Smooth muscle cell of the brain vasculature (primary cell): ENCODE results near the gene MAP3K8.

Experiments
- DNase-seq: peaks from one replicate; pipeline ENCODE4 v3.0.0-alpha.2; 2012; ENCODE audit warnings: low read depth, low spot score

The MAP3K8 gene

DNA sequence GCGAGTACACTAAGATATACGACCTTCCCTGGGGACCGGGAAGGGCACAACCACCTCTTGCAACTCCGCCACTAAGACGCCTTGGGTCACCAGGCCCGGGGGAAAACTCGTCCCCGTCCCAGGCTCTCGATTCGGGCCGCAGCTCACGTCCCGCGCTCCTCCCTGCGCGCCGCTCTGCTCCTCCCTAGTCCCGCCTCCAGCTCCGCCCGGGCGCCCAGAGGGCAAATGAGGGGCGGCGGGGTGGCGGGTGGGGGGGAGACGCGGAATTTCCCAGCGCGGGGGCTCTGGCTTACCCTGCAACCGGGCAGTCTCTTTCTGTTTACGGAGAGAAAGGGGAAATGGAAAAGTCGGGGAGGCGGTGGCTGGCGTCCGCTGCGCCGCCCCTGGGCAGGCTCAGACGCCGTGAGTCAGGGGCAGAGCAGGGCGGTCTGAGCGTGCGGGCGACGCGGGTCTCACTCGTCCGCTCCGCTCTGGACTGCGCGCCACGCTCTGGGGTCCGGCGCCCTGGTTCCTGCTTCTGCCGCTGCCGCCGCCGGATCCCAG is at the start of gene MAP3K8:
Gene MAP3K8 (plus strand): TSS at position 455 of the 543 bp plus-strand sequence. CDS start 4,755 bp downstream, outside the sequence.
- no peak for DNase-seq

DNA sequence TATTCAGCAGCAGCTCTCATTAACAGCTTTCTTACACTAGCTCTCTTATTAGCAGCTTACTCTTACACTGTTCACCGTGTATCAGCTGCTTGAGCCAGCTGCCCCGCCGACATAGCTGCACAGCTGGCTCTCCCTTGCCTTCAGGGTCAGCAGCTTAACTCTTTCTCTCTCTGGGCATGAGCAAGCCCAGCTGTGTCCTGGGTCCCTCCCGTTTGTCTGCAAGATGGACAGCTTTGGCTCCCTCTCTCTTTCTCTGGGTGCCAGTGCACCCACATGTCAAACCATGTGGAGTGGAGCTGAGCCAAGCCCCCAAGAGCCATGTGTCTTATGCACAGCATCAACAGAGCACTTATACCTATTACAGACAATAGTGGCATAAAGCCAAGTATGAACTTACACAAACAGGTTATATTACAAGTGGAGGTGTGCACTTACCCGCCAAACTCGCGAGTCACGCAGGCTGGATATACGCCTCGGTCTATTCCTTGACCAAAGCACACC is 49.2 kb upstream of the MAP3K8 start:
- DNase-seq: peak; percentile 24

DNA sequence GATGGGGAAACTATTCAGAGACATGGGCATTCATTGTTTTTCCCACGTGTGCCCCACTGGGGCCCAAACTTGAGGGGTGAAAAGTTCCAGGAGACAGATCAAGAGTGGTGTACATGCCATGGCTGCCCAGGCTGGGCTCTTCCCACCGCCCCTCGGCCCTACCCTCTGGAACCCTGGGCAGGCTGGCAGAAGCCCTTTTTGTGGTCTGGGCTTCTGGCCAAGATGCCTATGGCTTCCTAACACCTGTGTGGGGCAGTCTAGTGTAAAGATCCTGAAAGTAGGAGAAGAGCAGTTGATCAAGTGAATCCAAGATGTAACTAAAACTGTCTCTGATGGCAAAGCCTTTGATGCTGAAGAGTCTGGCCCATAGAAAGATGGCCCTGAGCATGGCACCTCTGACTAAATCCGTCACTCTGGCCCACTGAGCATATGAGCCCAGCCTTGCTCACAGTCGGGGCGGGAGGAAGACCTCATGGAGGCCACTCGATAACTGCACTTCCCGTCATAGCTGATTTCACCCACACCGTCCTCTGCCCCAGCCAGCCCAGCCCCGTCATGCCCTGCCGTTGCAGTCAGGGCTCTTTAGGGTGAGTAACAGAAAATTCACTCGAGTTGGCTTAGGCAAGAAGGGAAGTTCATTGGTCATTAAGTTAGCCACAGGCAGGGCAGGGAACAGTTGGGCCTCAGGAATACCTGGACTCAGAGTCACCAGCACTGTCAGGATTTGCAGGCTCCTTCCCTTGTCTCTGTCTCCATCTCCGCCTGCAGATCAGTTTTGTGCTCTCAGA is 47.0 kb upstream of the MAP3K8 start:
- no peak for DNase-seq

DNA sequence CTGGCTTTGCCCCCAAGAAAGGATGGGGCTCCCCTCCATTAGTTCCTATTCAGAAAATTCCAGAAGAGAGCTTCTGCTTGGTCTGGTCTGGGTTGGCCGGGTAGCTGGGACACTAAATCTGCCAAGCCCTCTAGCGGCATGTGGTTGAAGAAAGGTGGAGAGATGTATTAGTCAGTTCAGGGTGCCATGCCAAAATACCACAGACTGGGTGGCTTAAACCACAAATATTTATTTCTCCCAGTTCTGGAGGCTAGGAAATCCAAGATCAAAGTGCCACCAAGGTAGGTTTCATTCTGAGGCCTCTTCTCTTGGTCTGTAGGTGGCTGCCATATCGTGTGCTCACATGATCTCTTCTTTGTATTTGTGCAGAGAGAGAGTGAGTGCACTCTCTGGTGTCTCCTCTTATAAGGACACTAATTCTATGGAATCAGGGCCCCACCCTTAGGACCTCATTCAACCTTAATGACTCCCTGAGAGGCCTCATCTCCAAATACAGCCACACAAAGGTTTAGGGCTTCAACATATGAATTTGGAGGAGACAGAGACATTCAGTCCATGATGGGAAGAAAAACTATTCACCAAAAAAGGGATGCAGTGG is 46.2 kb upstream of the MAP3K8 start:
- no peak for DNase-seq

DNA sequence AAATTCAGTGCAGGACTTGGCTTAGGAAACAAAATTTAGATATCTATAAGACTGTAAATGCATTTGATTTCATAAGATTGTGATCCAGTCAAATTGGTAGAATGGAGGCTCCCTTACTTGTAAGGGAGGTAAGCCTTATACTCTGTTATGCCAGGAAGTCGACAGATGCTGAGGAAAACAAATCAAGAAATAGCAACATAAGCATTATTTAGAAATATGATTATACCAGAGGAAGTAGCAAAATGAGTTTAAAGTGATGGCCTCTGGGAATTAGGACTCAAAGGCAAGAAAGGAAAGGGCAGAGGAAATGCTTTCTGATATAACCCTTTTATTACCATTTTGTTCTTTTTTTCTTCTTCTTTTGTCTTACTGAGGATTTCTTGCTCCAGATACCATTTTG is 44.4 kb upstream of the MAP3K8 start:
- DNase-seq: no peak

DNA sequence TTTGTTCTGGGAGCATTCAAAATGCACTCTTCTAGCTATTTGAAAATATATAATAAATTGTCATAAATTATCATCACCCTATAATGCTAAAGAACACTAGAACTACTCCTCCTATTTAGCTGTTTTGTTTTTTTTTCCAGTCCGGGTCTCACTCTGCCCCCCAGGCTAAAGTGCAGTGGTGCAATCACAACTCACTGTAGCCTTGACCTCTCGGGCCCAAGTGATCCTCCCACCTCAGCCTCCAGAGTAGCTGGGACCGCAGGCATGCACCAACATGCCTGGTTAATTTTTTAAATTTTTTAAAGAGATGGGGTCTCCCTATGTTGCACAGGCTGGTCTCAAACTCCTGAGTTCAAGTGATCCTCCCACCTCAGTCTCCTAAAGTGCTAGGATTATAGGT is 43.8 kb upstream of the MAP3K8 start:
- DNase-seq: no peak

DNA sequence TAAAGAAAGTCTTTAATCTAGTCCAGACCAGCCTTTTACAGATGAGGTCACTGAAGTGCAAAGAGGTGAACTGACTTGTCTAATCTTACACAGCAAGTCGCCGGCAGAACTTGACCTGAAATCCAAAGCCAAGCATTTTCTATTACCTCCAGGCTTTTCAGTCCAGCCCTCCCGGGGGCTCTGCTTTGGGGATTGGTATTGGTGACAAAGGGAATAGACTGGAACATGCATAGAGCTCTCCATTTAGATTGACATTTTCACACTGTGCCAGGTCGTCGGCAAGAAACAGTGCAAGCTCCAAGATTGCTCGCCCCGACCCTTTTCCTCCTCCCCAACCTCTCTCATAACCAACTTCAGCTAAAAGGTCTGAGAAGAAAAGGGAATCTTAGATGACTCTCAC is 42.7 kb upstream of the MAP3K8 start:
- no peak for DNase-seq

DNA sequence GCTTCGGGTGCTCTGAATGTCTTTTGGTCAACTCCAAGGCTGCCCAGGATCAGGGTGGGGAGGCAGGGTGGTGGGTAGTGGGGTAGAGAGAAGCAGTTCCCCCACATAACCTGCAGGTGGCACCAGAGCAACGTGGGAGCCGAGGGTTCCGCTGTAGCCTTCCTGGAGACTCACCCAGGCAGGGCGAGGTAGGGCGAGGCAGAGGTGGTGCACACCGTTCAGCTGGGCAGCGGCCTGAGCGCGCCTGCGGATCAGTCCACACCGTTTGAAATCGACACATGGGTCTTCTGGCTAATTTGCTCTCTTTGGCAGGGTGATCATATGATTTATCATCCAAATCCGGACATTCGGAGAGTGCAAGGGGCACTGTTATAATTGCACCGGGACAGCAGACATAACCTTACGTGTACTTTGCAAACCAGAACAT is 41.4 kb upstream of the MAP3K8 start:
- DNase-seq: no peak

DNA sequence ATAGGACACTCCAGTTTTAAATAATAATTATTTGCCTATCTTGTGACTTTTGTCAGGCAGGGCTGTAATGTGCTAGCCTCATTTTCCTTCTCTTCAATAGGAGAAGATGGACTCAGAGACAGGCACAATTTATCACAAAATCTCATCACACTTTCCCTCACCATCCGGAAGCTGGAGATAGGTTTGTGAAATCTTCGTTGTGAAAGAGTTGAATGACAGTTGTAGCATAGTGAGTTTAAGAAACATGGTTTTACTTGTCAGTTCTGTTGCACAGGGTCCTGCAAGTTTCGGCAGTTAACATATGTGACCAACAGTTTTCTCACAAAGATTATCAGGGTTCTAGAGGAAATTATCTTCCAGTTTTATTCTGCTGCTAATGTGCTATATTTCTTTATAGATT is 37.7 kb upstream of the MAP3K8 start:
- DNase-seq: no peak

DNA sequence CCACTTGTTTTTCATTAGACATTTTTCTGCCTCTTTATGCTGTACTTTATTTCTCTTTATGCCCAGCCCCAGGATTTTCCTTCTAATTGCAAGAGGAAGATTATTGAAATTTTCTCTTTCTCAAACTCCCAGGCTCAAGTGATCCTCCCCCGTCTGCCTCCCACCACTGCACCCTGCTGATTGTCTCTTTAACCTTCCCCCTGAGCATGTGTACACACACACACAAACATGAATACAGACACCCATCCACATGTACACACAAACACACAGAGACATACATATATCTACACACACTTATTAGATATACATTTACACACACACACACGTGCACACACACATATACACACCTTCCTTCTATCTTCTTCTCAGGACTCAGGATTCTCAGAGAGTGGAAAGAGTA is 37.3 kb upstream of the MAP3K8 start:
- DNase-seq: no peak

DNA sequence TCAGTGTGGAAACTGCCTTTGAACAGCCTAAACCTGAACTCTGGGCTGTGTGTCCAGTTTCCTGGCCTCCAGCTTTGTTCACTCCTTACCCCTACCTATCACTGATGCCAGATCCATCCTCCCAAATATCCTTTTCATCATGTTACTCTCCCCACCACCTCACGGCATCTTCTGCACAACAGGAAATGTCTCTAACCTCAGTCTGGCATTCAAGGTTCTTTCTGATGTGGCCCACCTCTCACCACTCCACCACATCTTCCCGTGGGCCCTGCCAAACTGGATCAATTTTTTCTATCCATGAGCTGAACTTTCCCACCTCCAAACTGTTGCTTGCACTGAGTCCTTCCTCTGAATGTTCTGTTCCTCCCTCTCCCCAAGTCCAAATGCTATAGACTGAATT is 35.8 kb upstream of the MAP3K8 start:
- DNase-seq: no peak

DNA sequence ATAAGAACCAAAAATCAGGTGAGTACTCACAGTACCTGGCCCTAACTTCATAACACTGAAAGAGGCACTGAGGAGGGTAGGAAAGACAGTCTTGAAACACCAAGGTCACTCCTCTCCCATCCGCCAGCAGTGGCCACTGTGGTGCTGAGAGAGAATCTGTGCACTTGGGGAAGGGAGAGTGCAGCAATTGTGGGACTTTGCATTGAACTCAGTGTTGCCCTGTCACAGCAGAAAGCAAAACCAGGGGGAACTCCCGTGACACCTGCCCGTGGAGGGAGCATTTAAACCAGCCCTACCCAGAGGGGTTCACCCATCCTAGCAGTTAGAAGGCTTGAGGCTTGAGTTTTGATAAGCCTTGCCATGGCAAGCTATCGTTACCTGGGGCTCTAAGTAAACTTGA is 35.2 kb upstream of the MAP3K8 start:
- DNase-seq: no peak

DNA sequence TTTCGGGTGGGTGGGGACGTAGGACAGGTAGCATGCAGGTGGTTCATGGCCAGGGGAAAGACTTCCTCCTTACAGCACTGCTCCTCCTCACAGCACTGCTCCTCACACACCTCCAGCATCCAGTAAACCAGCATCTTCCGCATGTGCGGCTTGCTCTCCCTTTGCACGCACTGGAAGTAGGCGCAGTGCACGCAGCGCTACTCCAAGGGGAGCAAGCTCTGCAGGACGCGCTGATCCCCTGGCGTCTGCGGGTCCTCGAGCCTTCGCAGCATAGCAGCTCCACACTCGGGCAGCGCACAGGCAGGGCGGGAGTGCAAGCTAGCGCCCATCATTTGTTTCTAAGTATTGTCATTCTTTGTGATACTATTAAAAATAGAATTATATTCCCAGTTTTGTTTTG is 30.5 kb upstream of the MAP3K8 start:
- no peak for DNase-seq

DNA sequence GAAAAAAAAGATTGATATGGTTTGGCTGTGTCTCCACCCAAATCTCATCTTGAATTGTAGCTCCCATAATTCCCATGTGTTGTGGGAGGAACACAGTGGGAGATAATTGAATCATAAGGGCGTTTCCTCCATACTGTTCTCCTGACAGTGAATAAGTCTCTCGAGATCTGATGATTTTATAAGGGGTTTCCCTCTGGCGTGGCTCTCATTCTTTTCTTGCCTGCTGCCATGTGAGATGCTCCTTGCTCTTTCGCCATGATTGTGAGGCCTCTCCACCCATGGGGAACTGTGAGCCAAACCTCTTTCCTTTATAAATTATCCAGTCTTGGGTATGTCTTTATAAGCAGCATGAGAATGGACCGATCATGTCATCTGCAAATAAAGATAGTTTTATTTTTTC is 29.4 kb upstream of the MAP3K8 start:
- no peak for DNase-seq

DNA sequence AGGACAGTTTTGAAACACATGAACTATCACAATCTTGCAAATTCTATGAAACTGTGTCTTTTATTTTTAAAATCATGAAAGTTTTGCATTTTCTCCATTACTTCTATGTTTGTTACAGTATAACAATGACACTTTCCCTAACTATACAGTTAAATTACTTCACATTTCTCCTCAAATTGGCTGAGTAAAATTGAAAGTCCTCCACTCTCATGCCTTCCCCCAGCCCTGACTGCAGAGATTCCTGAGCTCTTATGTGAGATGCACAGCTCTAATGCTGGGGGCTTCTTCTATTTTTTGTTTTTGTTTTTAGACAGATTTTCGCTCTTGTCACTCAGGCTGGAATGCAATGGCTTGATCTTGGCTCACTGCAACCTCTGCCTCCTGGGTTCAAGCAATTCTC is 22.7 kb upstream of the MAP3K8 start:
- no peak for DNase-seq

DNA sequence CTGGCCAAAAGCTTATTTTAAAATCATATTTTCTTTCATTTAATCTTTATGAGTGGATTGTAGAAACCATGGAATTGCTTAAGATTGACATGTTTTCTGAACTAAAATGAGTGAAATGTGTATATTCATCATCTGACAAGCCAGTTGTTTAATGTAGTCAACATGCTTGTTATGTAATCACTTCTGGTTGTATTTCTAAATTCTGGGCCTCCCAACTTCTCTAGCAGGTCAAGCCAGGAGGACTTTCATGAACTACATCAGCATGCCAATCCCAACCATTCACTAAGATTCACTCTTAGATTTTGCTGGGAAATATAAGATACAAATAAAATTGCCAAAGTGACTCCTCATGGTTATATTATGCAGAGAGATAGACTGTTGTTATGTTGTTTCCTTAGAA is 21.1 kb upstream of the MAP3K8 start:
- no peak for DNase-seq

DNA sequence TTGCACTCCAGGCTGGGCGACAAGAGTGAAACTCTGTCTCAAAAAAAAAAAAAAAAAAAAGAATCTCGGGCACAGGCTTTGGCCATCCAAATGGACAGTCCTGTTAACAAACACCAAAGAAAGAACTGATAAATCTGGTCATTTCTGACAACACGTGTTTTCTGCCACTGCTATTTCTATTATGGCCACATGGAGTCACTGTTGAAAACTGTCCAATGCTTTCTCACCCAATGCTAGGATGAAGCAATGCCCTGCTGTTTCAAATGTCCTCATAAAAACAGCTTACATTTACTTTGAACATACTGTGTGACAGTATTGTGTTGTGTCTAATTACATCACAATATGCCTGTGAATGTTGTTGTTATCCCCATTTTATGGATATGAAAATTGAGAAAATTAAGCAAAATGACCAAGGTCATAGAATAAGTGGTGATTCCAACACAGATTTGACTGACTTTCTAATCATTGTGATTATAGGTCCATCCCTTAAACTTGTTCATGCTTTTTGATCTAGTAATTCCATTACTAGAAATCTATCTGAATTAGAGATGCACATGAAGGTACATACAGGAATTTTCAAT is 19.9 kb upstream of the MAP3K8 start:
- no peak for DNase-seq

DNA sequence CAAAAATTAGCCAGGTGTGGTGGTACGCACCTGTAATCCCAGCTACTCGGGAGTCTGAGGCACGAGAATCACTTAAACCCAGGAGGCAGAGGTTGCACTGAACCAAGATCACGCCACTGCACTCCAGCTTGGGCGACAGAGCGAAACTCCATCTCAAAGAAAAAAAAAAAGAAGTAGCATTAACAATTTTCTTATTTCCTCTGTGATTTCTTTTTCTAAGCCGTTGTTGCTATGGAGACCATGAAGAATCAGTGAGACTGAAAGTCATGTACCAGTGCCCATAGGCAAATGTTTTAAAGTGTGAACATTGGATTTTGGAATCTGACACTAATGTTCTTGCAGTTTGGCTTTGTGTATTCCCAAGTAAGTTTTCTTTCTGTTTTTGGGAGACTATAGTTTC is 18.4 kb upstream of the MAP3K8 start:
- DNase-seq: no peak

DNA sequence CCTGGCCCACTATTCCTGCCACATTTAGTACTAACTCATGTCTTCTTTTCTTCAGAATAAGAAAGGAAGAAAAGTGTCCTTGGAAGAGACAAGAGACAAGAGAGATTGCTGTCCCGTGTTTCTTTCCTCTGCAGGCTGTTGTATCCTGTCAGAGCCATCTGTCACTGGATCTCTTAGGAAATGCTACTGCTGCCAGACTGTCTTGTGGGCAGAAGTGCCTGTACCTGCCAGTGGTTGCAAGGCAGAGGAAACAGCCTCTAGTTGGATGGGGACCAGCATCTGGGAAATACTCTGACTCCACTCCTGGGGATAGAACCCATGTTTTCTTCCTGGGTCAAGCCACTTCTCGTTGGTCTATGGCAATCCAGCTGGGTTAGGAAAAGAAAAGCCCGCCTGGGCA is 16.7 kb upstream of the MAP3K8 start:
- no peak for DNase-seq

DNA sequence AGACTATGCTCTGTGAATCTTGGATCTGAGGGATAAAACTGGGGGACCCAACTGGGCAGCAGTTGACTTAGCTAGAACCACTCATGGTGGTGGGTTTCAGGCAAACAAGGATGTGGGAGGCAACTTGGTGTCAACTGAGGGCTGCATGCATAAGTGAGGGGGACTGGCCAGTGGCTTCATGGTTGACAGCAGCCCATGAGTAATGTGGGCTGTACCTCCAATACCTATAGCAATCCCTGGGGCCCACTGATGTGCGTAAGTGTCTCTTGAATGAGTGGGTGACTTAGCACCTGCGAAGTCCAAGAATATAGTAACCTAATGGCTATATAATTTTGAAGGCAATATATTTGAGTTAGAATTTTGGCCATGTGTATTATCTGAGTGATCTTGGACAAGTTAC is 13.7 kb upstream of the MAP3K8 start:
- no peak for DNase-seq

DNA sequence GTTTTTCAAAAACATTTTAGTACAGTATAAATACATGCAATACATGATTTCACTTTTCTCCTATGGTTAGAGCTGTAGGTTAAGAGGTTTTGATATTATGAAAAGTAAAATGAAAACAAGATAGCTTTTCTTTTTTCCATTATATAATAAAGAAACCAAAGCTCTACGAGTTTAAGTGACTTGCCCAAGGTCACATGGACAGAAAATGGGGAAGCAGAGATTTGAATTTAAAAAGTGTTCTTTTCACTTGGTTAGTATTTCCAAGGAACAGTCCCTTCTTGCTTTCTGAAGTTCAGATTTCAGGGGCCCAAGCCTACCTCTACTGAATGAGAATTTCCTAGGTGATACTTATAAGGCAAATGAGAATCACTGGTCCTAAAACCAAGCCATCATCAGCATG is 13.2 kb upstream of the MAP3K8 start:
- no peak for DNase-seq

DNA sequence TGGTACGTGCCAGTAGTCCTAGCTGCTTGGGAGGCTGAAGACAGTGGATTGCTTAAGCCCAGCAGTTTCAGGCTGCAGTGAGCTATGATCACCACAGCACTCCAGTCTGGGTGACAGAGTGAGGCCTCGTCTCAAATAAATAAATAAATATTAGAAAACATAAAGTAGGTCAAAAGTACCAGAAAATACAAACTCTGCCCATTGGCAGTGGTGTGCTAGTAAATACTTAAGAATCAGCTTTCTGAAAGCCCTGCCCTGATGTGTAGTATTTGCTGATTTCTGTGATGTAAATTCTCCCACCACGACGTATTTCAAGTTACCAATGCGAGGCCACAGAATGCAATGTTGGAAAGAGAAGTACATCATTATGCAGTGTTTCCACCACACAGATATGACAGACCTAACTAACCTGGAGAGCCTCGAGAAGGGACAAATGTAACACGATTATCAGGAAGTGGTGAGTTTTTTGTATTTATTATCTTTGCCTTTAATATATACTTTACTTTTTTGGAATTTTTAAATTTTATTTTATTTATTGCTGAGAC is 11.8 kb upstream of the MAP3K8 start:
- DNase-seq: no peak
